ENCODE measurements around the gene CPZ.

GRCh38 chr4:8615921-8616787, 23.6 kb downstream of the CPZ start:
- TF ChIP-seq, protein P1, sequence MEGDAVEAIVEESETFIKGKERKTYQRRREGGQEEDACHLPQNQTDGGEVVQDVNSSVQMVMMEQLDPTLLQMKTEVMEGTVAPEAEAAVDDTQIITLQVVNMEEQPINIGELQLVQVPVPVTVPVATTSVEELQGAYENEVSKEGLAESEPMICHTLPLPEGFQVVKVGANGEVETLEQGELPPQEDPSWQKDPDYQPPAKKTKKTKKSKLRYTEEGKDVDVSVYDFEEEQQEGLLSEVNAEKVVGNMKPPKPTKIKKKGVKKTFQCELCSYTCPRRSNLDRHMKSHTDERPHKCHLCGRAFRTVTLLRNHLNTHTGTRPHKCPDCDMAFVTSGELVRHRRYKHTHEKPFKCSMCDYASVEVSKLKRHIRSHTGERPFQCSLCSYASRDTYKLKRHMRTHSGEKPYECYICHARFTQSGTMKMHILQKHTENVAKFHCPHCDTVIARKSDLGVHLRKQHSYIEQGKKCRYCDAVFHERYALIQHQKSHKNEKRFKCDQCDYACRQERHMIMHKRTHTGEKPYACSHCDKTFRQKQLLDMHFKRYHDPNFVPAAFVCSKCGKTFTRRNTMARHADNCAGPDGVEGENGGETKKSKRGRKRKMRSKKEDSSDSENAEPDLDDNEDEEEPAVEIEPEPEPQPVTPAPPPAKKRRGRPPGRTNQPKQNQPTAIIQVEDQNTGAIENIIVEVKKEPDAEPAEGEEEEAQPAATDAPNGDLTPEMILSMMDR (conservative IDR thresholded peaks at IDR 0.05; ENCODE audit: low read depth, low read length) = no peak
- TF ChIP-seq NFE2L2 (IDR thresholded peaks at IDR 0.05; ENCODE audit: low read depth, low read length) (no peak), RFX5 (IDR thresholded peaks at IDR 0.05; ENCODE audit: low read depth, low read length) (no peak), POLR2A (IDR thresholded peaks at IDR 0.05; ENCODE audit: low read depth, low read length) (no peak), MXI1 (IDR thresholded peaks at IDR 0.05; ENCODE audit: borderline replicate concordance, low read depth, low read length) (no peak), CEBPB (IDR thresholded peaks at IDR 0.05; ENCODE audit: low read depth, low read length) (no peak), RCOR1 (IDR thresholded peaks at IDR 0.05; ENCODE audit: insufficient replicate concordance, low read length) (no peak), RAD21 (IDR thresholded peaks at IDR 0.05; ENCODE audit: low read length) (no peak), FOS (IDR thresholded peaks at IDR 0.05; ENCODE audit: low read depth, low read length) (no peak), SMC3 (IDR thresholded peaks at IDR 0.05; ENCODE audit: low read depth, low read length) (no peak), MAFK (IDR thresholded peaks at IDR 0.05; ENCODE audit: low read depth, low read length) (no peak)
- TF ChIP-seq, protein P2, sequence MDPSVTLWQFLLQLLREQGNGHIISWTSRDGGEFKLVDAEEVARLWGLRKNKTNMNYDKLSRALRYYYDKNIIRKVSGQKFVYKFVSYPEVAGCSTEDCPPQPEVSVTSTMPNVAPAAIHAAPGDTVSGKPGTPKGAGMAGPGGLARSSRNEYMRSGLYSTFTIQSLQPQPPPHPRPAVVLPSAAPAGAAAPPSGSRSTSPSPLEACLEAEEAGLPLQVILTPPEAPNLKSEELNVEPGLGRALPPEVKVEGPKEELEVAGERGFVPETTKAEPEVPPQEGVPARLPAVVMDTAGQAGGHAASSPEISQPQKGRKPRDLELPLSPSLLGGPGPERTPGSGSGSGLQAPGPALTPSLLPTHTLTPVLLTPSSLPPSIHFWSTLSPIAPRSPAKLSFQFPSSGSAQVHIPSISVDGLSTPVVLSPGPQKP (IDR thresholded peaks at IDR 0.05; ENCODE audit: borderline replicate concordance, low read depth, low read length) = no peak
